GM23338 (cell line): ENCODE data around the gene KRT78. TPM values are rescaled to one million over a fixed set of nuclear protein-coding genes. Genes with fewer than 3 reads are reported as not detected.

Source experiments
- ATAC-seq: fragments of 200-7000 bp; cut with Tn5 transposase; 3 replicates; pipeline ENCODE4 v1.9.1; 2020
- DNase-seq: peaks from one replicate; pipeline ENCODE4 v3.0.0-alpha.2; 2015; ENCODE audit warnings: low spot score
- H2AFZ ChIP-seq: fragments of 200-600 bp; sonication (generic); 2 replicates; pipeline ENCODE4 v1.8.0; 2016; ENCODE audit warnings: antibody characterized with exemption, mild to moderate bottlenecking, moderate library complexity
- H3F3A ChIP-seq: fragments of 200-600 bp; sonication (generic); replicated peaks from 2 replicates; pipeline ENCODE4 v1.8.0; 2017; ENCODE audit warnings: antibody characterized with exemption, mixed run types, low read depth
- H3K27ac ChIP-seq: fragments of 200-600 bp; sonication (generic); 2 replicates; pipeline ENCODE4 v1.6.1; 2016; ENCODE audit warnings: low read depth
- H3K27me3 ChIP-seq: fragments of 200-600 bp; sonication (generic); 2 replicates; pipeline ENCODE4 v1.8.0; 2016; ENCODE audit warnings: mild to moderate bottlenecking, mixed run types, moderate library complexity; ENCODE audit not compliant: insufficient read depth
- H3K36me3 ChIP-seq: fragments of 200-600 bp; sonication (generic); 2 replicates; pipeline ENCODE4 v1.8.0; 2016; ENCODE audit warnings: mild to moderate bottlenecking; ENCODE audit not compliant: insufficient read depth
- H3K4me1 ChIP-seq: fragments of 200-600 bp; sonication (generic); 2 replicates; pipeline ENCODE4 v1.8.0; 2016; ENCODE audit warnings: mild to moderate bottlenecking, moderate library complexity; ENCODE audit not compliant: insufficient read depth
- H3K4me2 ChIP-seq: fragments of 200-600 bp; sonication (generic); 2 replicates; pipeline ENCODE4 v1.7.1; 2017; ENCODE audit warnings: mixed run types
- H3K4me3 ChIP-seq: fragments of 200-600 bp; sonication (generic); 2 replicates; pipeline ENCODE4 v1.6.1; 2016; ENCODE audit warnings: mixed run types
- H3K79me2 ChIP-seq: fragments of 200-600 bp; sonication (generic); replicated peaks from 2 replicates; pipeline ENCODE4 v1.8.0; 2017; ENCODE audit warnings: mild to moderate bottlenecking; ENCODE audit not compliant: insufficient read depth
- H3K9me2 ChIP-seq: fragments of 200-600 bp; sonication (generic); 2 replicates; pipeline ENCODE4 v1.8.0; 2017; ENCODE audit not compliant: insufficient read depth
- H4K20me1 ChIP-seq: fragments of 200-600 bp; sonication (generic); replicated peaks from 2 replicates; pipeline ENCODE4 v1.8.0; 2017; ENCODE audit warnings: mild to moderate bottlenecking; ENCODE audit not compliant: insufficient read depth
- H3K27ac Mint-ChIP-seq: 2 replicates; pipeline ENCODE4 v1.8.0; 2020; ENCODE audit warnings: inconsistent platforms, mild to moderate bottlenecking, moderate library complexity, mixed read lengths
- H3K27me3 Mint-ChIP-seq: 3 replicates; pipeline ENCODE4 v1.8.0; 2022; ENCODE audit warnings: low read depth, mild to moderate bottlenecking, moderate library complexity, mixed read lengths, inconsistent platforms; ENCODE audit not compliant: insufficient read depth, poor library complexity
- H3K36me3 Mint-ChIP-seq: 3 replicates; pipeline ENCODE4 v1.8.0; 2021; ENCODE audit warnings: low read depth, mild to moderate bottlenecking, inconsistent platforms, moderate library complexity, mixed read lengths
- H3K4me1 Mint-ChIP-seq: 3 replicates; pipeline ENCODE4 v1.8.0; 2020; ENCODE audit warnings: mild to moderate bottlenecking, inconsistent platforms, mixed read lengths
- H3K4me3 Mint-ChIP-seq: 3 replicates; pipeline ENCODE4 v1.8.0; 2021; ENCODE audit warnings: moderate library complexity, mild to moderate bottlenecking, inconsistent platforms, mixed read lengths
- H3K9me3 Mint-ChIP-seq: 3 replicates; pipeline ENCODE4 v1.8.0; 2020; ENCODE audit warnings: moderate library complexity, mild to moderate bottlenecking, inconsistent platforms, mixed read lengths
- EZH2 ChIP-seq: fragments of 200-600 bp; sonication (generic); IDR thresholded peaks from one replicate; pipeline ENCODE4 v1.8.0; 2017; ENCODE audit warnings: antibody characterized with exemption, mild to moderate bottlenecking, low read depth; ENCODE audit not compliant: unreplicated experiment
- STAT1 ChIP-seq: IDR thresholded peaks from one replicate; pipeline ENCODE4 v1.6.1; 2016; ENCODE audit warnings: antibody characterized with exemption; ENCODE audit not compliant: unreplicated experiment
- ZNF462 ChIP-seq: fragments of 250-450 bp; sonication (Bioruptor Pico); IDR thresholded peaks from 2 replicates; pipeline ENCODE4 v1.5.0; 2020; ENCODE audit warnings: mild to moderate bottlenecking, moderate library complexity
- polyA plus RNA-seq: library from polyadenylated mRNA; unstranded; fragments of >200 nt; fragmentation: Nextera tagmentation; extraction: Ambion mirVana; gene quantifications from 2 replicates; pipeline ENCODE4 v1.2.1, GENCODE V29; 2016
- total RNA-seq: library from RNA; depleted of rRNA; stranded (reverse); fragments of >200 nt; shearing (Covaris generic); gene quantifications from 2 replicates; pipeline ENCODE4 v1.2.3, GENCODE V29; 2014
- TF ChIP-seq, protein P1 (sequence below): IDR thresholded peaks from one replicate; pipeline ENCODE4 v1.6.1; 2018; ENCODE audit warnings: antibody characterized with exemption; ENCODE audit not compliant: unreplicated experiment

Gene KRT78
- total and polyA plus RNA-seq, 2 experiments from 2014 or later: not detected

DNA sequence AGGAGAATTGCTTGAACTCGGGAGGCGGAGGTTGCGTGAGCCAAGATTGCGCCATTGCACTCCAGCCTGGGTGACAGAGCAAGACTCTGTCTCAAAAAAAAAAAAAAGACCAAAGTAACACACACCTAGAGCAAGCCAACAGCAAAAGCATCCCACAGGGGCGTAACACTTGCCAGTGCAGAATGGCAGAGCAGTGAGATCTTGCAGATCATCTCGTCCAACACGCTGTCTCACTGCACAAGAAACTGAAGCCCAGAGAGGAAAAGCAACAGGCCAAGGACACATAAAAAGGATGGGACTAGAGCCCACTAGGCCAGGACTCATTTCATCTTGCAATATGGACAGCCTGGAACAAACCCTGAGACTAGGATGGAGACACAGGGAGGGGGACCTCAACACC is 12.7 kb upstream of the KRT78 start (continued):
- no peak for TF ChIP-seq ZNF462 (CRISPR knock-in tag)
- TF ChIP-seq, protein P1, sequence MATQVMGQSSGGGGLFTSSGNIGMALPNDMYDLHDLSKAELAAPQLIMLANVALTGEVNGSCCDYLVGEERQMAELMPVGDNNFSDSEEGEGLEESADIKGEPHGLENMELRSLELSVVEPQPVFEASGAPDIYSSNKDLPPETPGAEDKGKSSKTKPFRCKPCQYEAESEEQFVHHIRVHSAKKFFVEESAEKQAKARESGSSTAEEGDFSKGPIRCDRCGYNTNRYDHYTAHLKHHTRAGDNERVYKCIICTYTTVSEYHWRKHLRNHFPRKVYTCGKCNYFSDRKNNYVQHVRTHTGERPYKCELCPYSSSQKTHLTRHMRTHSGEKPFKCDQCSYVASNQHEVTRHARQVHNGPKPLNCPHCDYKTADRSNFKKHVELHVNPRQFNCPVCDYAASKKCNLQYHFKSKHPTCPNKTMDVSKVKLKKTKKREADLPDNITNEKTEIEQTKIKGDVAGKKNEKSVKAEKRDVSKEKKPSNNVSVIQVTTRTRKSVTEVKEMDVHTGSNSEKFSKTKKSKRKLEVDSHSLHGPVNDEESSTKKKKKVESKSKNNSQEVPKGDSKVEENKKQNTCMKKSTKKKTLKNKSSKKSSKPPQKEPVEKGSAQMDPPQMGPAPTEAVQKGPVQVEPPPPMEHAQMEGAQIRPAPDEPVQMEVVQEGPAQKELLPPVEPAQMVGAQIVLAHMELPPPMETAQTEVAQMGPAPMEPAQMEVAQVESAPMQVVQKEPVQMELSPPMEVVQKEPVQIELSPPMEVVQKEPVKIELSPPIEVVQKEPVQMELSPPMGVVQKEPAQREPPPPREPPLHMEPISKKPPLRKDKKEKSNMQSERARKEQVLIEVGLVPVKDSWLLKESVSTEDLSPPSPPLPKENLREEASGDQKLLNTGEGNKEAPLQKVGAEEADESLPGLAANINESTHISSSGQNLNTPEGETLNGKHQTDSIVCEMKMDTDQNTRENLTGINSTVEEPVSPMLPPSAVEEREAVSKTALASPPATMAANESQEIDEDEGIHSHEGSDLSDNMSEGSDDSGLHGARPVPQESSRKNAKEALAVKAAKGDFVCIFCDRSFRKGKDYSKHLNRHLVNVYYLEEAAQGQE: no peak

DNA sequence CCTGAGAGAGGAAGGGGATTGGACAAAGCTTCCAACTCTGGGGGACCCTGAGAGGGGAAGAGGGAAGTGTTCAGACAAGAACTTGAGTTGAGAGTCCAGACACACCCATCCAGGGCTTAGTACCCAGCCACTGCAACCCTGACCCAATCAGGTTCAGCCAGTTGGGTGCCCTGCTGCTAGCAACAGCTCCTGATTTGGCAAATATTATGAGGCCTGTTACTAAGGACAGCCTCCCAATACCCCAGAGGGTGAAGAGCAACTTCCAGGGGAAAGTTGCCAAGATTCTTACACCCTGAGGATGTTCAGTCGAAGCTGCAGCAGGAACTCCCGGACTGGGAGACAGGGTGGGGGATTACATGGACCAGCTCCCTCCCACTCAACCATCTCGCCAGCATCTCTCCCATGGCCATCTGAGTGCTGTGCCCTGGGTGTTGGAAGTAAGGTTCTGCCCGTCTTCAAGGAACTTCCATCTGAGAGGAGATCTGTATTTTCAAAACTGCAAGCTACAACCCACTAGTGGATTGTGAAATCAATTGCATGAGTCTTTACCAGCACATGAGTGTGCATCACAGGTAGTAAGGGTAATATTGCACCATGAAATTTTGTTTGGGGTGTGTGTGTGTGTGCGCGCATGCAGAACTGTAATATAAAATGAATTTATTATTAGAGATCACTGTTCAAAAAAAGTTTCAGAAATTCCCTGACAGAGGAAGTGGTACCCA is 11.5 kb upstream of the KRT78 start:
- H3K4me3 ChIP-seq: no peak overlapping the region
- H3K36me3 ChIP-seq: no peaks in the 10 kb centered on the region
- H3K79me2 ChIP-seq: no peaks in the 10 kb centered on the region
- Mint-ChIP-seq H3K27me3 (peaks cover 5% of the 10 kb centered on the region), H3K27ac (no peak overlapping the region), H3K9me3 (no peaks in the 10 kb centered on the region), H3K4me3 (no peak overlapping the region), H3K4me1 (no peaks in the 10 kb centered on the region), H3K36me3 (no peaks in the 10 kb centered on the region)
- H3K27me3 ChIP-seq: no peaks in the 10 kb centered on the region
- ATAC-seq (no peak), DNase-seq (no peak)
- no peaks in the 10 kb centered on the region for H4K20me1 ChIP-seq
- no peaks in the 10 kb centered on the region for H3K9me2 ChIP-seq
- no peak overlapping the region for H2AFZ ChIP-seq
- H3F3A ChIP-seq: no peaks in the 10 kb centered on the region
- H3K4me1 ChIP-seq: no peaks in the 10 kb centered on the region
- no peak overlapping the region for H3K27ac ChIP-seq
- no peak overlapping the region for H3K4me2 ChIP-seq
- no peak for TF ChIP-seq ZNF462 (CRISPR knock-in tag)
- TF ChIP-seq STAT1: no peak
- TF ChIP-seq EZH2: no peak
